ENCODE data around the gene TMEM171. TPM values are rescaled to one million over a fixed set of nuclear protein-coding genes. Genes with fewer than 3 reads are reported as not detected.

Gene TMEM171
- total RNA-seq, 1 experiment from 2014 or later, result 5.4 TPM

DNA sequence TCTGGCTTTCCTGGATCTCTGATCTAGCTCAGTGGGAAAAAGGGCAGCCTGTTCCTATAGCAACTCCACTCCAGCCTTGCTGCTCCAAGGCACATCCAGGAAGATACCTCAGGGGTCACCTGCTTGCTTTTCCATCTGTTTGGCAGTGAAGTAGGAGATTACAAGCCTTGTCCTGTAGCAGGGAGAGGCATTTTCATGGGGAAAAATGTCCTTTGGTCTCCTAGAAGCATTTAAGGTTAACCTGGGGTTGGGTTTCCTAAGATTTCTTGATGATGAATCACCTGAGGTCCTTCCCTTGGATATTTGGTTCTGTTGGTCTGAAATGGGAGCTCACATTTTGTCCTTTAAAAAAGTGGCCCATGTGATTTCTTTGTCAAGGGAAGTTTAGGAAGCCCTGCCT lies 51.1 kb downstream of the TMEM171 start:
- TF ChIP-seq FOSL1 (IDR thresholded peaks at IDR 0.05; ENCODE audit: low read depth), result no peak
- TF ChIP-seq ATF3 (IDR thresholded peaks at IDR 0.05), result no peak
- no peak for TF ChIP-seq CEBPB (IDR thresholded peaks at IDR 0.05; ENCODE audit: low read depth)
- TF ChIP-seq CBX3 (IDR thresholded peaks at IDR 0.05; ENCODE audit: low read depth), result no peak
- no peak for TF ChIP-seq SRF (IDR thresholded peaks at IDR 0.05; ENCODE audit: low read depth)
- no peak for TF ChIP-seq ELF1 (IDR thresholded peaks at IDR 0.05; ENCODE audit: borderline replicate concordance, low read depth)
- TF ChIP-seq RAD21 (IDR thresholded peaks at IDR 0.05; ENCODE audit: low read depth), result no peak
- no peak for TF ChIP-seq POLR2A (IDR thresholded peaks at IDR 0.05; ENCODE audit: borderline replicate concordance, extremely low read depth, insufficient read depth, insufficient read length)
- TF ChIP-seq POLR2AphosphoS5 (IDR thresholded peaks at IDR 0.05; ENCODE audit: low read depth, low read length), result no peak
- TF ChIP-seq, protein P1, sequence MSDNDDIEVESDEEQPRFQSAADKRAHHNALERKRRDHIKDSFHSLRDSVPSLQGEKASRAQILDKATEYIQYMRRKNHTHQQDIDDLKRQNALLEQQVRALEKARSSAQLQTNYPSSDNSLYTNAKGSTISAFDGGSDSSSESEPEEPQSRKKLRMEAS (IDR thresholded peaks at IDR 0.05), result no peak
- TF ChIP-seq, protein P2, sequence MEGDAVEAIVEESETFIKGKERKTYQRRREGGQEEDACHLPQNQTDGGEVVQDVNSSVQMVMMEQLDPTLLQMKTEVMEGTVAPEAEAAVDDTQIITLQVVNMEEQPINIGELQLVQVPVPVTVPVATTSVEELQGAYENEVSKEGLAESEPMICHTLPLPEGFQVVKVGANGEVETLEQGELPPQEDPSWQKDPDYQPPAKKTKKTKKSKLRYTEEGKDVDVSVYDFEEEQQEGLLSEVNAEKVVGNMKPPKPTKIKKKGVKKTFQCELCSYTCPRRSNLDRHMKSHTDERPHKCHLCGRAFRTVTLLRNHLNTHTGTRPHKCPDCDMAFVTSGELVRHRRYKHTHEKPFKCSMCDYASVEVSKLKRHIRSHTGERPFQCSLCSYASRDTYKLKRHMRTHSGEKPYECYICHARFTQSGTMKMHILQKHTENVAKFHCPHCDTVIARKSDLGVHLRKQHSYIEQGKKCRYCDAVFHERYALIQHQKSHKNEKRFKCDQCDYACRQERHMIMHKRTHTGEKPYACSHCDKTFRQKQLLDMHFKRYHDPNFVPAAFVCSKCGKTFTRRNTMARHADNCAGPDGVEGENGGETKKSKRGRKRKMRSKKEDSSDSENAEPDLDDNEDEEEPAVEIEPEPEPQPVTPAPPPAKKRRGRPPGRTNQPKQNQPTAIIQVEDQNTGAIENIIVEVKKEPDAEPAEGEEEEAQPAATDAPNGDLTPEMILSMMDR (IDR thresholded peaks at IDR 0.05 in 2 of 3, conservative IDR thresholded peaks at IDR 0.05 in 1 of 3; ENCODE audit: borderline replicate concordance in 1 of 3, insufficient read depth in 1 of 3, low read depth in 2 of 3, low read length in 2 of 3), result no peak
- TF ChIP-seq ZNF274 (IDR thresholded peaks at IDR 0.05; ENCODE audit: low read depth, low read length), result no peak
- no peaks in the 10 kb centered on the region for H3K79me2 ChIP-seq (ENCODE audit: insufficient read depth, low read length)
- ChIA-PET POLR2A (no interaction called here), CTCF (interaction anchor here (0.9 to 2.0 kb wide), 7 partner anchors 10 to 280 kb away, joined by 3 to 9 read pairs (median 5); no protein-coding TSS in a partner anchor), RAD21 (ENCODE audit: low non-redundant PET in 1 of 2, low total read pairs in 2 of 2, uncharacterized antibody in 2 of 2, unreplicated experiment in 2 of 2) (no interaction called here)
- H3K9ac ChIP-seq (ENCODE audit: low read length), result no peak overlapping the region
- no peaks in the 10 kb centered on the region for H3K9me2 ChIP-seq (ENCODE audit: insufficient read depth)
- no peak overlapping the region for H3K27ac ChIP-seq (ENCODE audit: low read depth, low read length)
- no peaks in the 10 kb centered on the region for H3K27me3 ChIP-seq (ENCODE audit: insufficient read depth, low read length)
- no peak for DNase-seq (ENCODE audit: low read depth, low spot score)
- no peak overlapping the region for H3K4me2 ChIP-seq (ENCODE audit: low read length)
- no peak overlapping the region for H3K4me3 ChIP-seq (replicated peaks in 1 of 2; ENCODE audit: low read depth in 1 of 2, low read length in 2 of 2)
- ATAC-seq, result no peak
- H3K4me1 ChIP-seq (ENCODE audit: control insufficient read depth in 1 of 2, insufficient read depth in 2 of 2, low read length in 2 of 2), result no peaks in the 10 kb centered on the region
- BruUV-seq (replicated peaks), result no TSS peak
- no peak overlapping the region for H2AFZ ChIP-seq (ENCODE audit: low read depth, low read length, poor library complexity, severe bottlenecking)
- H4K20me1 ChIP-seq (ENCODE audit: insufficient read depth), result no peaks in the 10 kb centered on the region
- H3K9me3 ChIP-seq (ENCODE audit: control insufficient read depth in 1 of 2, insufficient read depth in 1 of 2, low read depth in 1 of 2, low read length in 2 of 2), result no peaks in the 10 kb centered on the region
- no peaks in the 10 kb centered on the region for H3K36me3 ChIP-seq (ENCODE audit: control insufficient read depth in 1 of 2, insufficient read depth in 2 of 2, low read length in 2 of 2)
- intact Hi-C loops (cut with micrococcal nuclease), result no loop called here

All from HCT116 (cell line).